HL-60 (cell line): ENCODE data around the gene SETBP1.

ENCODE experiments used
- DNase-seq, 2 experiments: peaks; one replicate each; pipeline ENCODE4 v3.0.0-alpha.2; 2010 to 2020; ENCODE audit warnings: low read depth in 1 of 2, low spot score in 1 of 2
- H3K27ac ChIP-seq: fragments of 250-450 bp; sonication (Bioruptor Pico); replicated peaks from 2 replicates; pipeline ENCODE4 v1.5.1; 2020; ENCODE audit warnings: mild to moderate bottlenecking, moderate library complexity
- H3K27me3 ChIP-seq: fragments of 250-450 bp; sonication (Bioruptor Pico); 2 replicates; pipeline ENCODE4 v1.5.1; 2021; ENCODE audit warnings: mild to moderate bottlenecking, moderate library complexity; ENCODE audit not compliant: insufficient read depth, poor library complexity, severe bottlenecking
- H3K4me3 ChIP-seq: replicated peaks from 2 replicates; pipeline ENCODE4 v1.5.1; 2011; ENCODE audit warnings: mild to moderate bottlenecking, control low read depth, low read length; ENCODE audit not compliant: insufficient read depth
- CTCF ChIP-seq: IDR thresholded peaks from one replicate; pipeline ENCODE4 v1.5.1; 2011; ENCODE audit warnings: low read length, control low read depth, inconsistent platforms; ENCODE audit not compliant: insufficient read depth
- GABPA ChIP-seq: IDR thresholded peaks from 2 replicates; pipeline ENCODE4 v1.6.1; 2012; ENCODE audit warnings: low read depth
- POLR2AphosphoS5 ChIP-seq: IDR thresholded peaks from 2 replicates; pipeline ENCODE4 v1.6.1; 2012; ENCODE audit warnings: low read depth
- REST ChIP-seq: IDR thresholded peaks from 2 replicates; pipeline ENCODE4 v1.6.1; 2012; ENCODE audit warnings: low read depth; ENCODE audit not compliant: insufficient replicate concordance
- SPI1 ChIP-seq: IDR thresholded peaks from 2 replicates; pipeline ENCODE4 v1.6.1; 2012; ENCODE audit warnings: low read depth, mild to moderate bottlenecking, borderline replicate concordance

SETBP1 gene

DNA sequence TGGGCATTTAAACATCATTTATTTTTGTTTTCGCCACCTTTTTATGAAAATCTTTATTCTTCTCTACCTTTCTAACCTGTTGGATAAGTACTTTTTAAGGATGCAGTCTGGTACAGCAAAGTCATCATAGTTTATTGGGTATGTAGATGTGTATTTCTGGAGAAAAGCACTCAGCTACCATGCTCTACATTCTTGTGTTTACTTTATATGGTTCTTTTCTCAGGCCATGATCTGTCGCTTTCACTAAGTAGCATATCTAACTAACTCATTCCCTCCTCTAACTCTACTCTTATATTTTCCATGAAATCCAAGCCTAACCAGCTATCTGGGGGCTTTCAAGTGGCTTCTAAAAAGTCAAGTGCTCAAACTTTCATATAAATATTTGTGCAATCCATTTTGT is 25.3 kb upstream of the SETBP1 start:
- TF ChIP-seq POLR2AphosphoS5 (no peak), REST (no peak), GABPA (no peak), SPI1 (no peak), CTCF (no peak)
- Histone ChIP-seq H3K27ac (no peak overlapping the region), H3K27me3 (no peaks in the 10 kb centered on the region), H3K4me3 (no peak overlapping the region)
- DNase-seq: no peak

DNA sequence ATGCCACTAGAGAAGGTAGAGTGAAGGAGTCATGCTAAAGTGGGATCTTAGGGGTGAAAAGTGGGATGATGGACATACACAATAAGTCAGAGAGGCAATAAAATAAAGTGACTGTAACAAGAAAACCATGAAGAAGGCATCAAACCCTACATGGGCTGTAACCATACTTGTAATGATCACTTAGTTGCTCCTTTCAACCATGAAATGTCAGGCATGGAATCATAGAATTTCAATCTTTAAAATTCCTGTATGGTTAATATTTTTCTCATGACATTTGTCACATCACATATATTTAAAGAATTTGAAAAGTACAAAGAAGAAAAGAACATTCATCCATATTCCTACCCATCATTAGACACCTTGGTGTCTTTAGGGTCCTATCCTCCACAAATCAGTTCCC is 20.9 kb upstream of the SETBP1 start:
- TF ChIP-seq POLR2AphosphoS5 (no peak), CTCF (no peak), REST (no peak), GABPA (no peak), SPI1 (no peak)

DNA sequence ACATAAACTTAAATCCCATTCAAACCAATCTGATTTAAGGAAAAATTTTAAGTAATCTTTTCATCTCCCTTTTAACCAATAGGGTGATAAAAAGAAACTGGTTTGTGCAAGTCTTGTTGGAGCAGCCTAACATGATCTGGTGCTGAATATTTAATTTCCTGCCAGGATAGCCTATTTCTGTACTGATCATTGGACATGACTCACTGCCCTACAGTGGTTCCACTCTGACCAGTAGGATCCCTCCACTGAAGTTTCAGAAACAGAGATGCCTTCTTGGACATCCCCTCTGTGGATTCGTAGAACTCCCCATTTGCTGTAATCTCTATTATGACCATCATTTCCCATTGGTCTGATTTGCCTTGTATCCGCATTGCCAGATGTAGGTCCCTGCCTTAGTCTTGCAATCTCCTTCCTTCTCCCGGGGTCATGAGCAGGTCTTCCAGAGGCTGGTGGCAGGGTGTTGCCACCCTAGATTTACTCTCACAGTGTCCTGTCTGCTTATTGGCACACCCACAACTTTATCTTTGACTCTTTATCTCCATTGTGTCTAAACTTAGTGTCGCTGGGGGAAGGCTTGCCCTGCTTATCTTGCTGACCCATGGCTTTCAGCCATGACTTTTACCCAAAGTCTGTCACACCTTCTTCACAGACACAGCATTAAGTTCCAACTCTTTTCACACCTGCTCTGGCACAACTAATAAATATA is 12.3 kb upstream of the SETBP1 start:
- no peak for DNase-seq
- Histone ChIP-seq H3K27ac (no peak overlapping the region), H3K27me3 (peaks cover 14% of the 10 kb centered on the region), H3K4me3 (no peak overlapping the region)
- TF ChIP-seq POLR2AphosphoS5 (no peak), GABPA (no peak), REST (no peak), CTCF (no peak), SPI1 (no peak)

More for the DNA sequence above, 20.9 kb upstream of the SETBP1 start:
- Histone ChIP-seq H3K27me3 (no peaks in the 10 kb centered on the region), H3K27ac (no peak overlapping the region), H3K4me3 (no peak overlapping the region)
- DNase-seq: no peak
